ENCODE results near the gene HIF1A.

GRCh38 chr14:61766151-61766550 is 70.8 kb downstream of the HIF1A start:
- TF ChIP-seq CTCF (IDR thresholded peaks at IDR 0.05; ENCODE audit: borderline replicate concordance, extremely low read depth, low read length, poor library complexity, severe bottlenecking) (no peak), EZH2 (IDR thresholded peaks at IDR 0.05; ENCODE audit: borderline replicate concordance, low read depth, low read length, severe bottlenecking) (no peak)
